Nephron (organoid): ENCODE measurements around the gene CPED1.
"Not testable (repeated sequence)": the region's sequence is repeated elsewhere in the genome, so short reads cannot be mapped to it uniquely, and the experiment has no call there.

Experiments
- H3K27ac Mint-ChIP-seq, 3 experiments: 2 replicates each; pipeline ENCODE4 v1.8.0; 2020; ENCODE audit warnings: mixed read lengths in 3 of 3, mild to moderate bottlenecking in 2 of 3, moderate library complexity in 1 of 3
- H3K27me3 Mint-ChIP-seq: 2 replicates; pipeline ENCODE4 v1.8.0; 2021; ENCODE audit warnings: low read depth, mild to moderate bottlenecking, moderate library complexity, mixed read lengths
- H3K36me3 Mint-ChIP-seq: 2 replicates; pipeline ENCODE4 v1.8.0; 2020; ENCODE audit warnings: low read depth, mixed read lengths
- H3K4me1 Mint-ChIP-seq: 2 replicates; pipeline ENCODE4 v1.8.0; 2020; ENCODE audit warnings: mixed read lengths
- H3K4me3 Mint-ChIP-seq, 3 experiments: 2 replicates each; pipeline ENCODE4 v1.8.0; 2020; ENCODE audit warnings: mild to moderate bottlenecking in 3 of 3, mixed read lengths in 3 of 3, moderate library complexity in 2 of 3
- H3K9me3 Mint-ChIP-seq: 2 replicates; pipeline ENCODE4 v1.8.0; 2020; ENCODE audit warnings: mixed read lengths
- CTCF ChIP-seq, 3 experiments: fragments of 200-600 bp; sonication (generic); IDR thresholded peaks; one replicate each; pipeline ENCODE4 v1.5.0; 2021; ENCODE audit warnings: antibody characterized with exemption in 3 of 3; ENCODE audit not compliant: unreplicated experiment in 3 of 3

Gene CPED1

GRCh38 chr7:121219026-121219425 is 230.5 kb downstream of the CPED1 start:
- no peak overlapping the region for H3K27ac Mint-ChIP-seq
- peaks cover 25% of the 10 kb centered on the region for H3K9me3 Mint-ChIP-seq
- no peak for TF ChIP-seq CTCF (IDR thresholded peaks at IDR 0.05; ENCODE audit: unreplicated experiment in 3 of 3)
- peaks cover 25% of the 10 kb centered on the region for H3K36me3 Mint-ChIP-seq
- H3K4me1 Mint-ChIP-seq = no peaks in the 10 kb centered on the region
- H3K27me3 Mint-ChIP-seq = no peaks in the 10 kb centered on the region
- no peak overlapping the region for H3K4me3 Mint-ChIP-seq

GRCh38 chr7:121221108-121221507 is 232.6 kb downstream of the CPED1 start:
- not testable (repeated sequence) for H3K4me1 Mint-ChIP-seq, H3K4me3 Mint-ChIP-seq, H3K27ac Mint-ChIP-seq, H3K27me3 Mint-ChIP-seq
- peaks cover 28% of the 10 kb centered on the region for H3K9me3 Mint-ChIP-seq
- peaks cover 28% of the 10 kb centered on the region for H3K36me3 Mint-ChIP-seq

GRCh38 chr7:121228779-121229178 is 240.3 kb downstream of the CPED1 start:
- H3K27ac Mint-ChIP-seq = no peak overlapping the region
- peaks cover 8% of the 10 kb centered on the region for H3K9me3 Mint-ChIP-seq

GRCh38 chr7:121235201-121235600 is 246.7 kb downstream of the CPED1 start:
- H3K27ac Mint-ChIP-seq = no peak overlapping the region
- H3K27me3 Mint-ChIP-seq = no peaks in the 10 kb centered on the region
- no peak for TF ChIP-seq CTCF (IDR thresholded peaks at IDR 0.05; ENCODE audit: unreplicated experiment in 3 of 3)
- H3K9me3 Mint-ChIP-seq = no peaks in the 10 kb centered on the region
- H3K4me3 Mint-ChIP-seq = no peak overlapping the region
- H3K4me1 Mint-ChIP-seq = no peaks in the 10 kb centered on the region
- H3K36me3 Mint-ChIP-seq = peaks cover 14% of the 10 kb centered on the region

More at GRCh38 chr7:121228779-121229178, 240.3 kb downstream of the CPED1 start:
- Mint-ChIP-seq H3K36me3 (peaks cover 17% of the 10 kb centered on the region), H3K4me1 (no peaks in the 10 kb centered on the region), H3K4me3 (no peak overlapping the region), H3K27me3 (no peaks in the 10 kb centered on the region)
- TF ChIP-seq CTCF (IDR thresholded peaks at IDR 0.05; ENCODE audit: unreplicated experiment in 3 of 3) = no peak

GRCh38 chr7:121237601-121238000 is 249.1 kb downstream of the CPED1 start:
- H3K4me3 Mint-ChIP-seq = no peak overlapping the region
- H3K36me3 Mint-ChIP-seq = peaks cover 19% of the 10 kb centered on the region
- no peaks in the 10 kb centered on the region for H3K9me3 Mint-ChIP-seq
- no peak overlapping the region for H3K27ac Mint-ChIP-seq
- no peak for TF ChIP-seq CTCF (IDR thresholded peaks at IDR 0.05; ENCODE audit: unreplicated experiment in 3 of 3)
- H3K4me1 Mint-ChIP-seq = no peaks in the 10 kb centered on the region
- peaks cover 3% of the 10 kb centered on the region for H3K27me3 Mint-ChIP-seq

GRCh38 chr7:121244120-121244870 is 255.8 kb downstream of the CPED1 start:
- peaks cover 3% of the 10 kb centered on the region for H3K27me3 Mint-ChIP-seq
- peaks cover 11% of the 10 kb centered on the region for H3K4me1 Mint-ChIP-seq
- H3K36me3 Mint-ChIP-seq = peaks cover 61% of the 10 kb centered on the region
- peaks cover 22% of the 10 kb centered on the region for H3K9me3 Mint-ChIP-seq
- no peak for TF ChIP-seq CTCF (IDR thresholded peaks at IDR 0.05; ENCODE audit: unreplicated experiment in 3 of 3)
- no peak overlapping the region for H3K4me3 Mint-ChIP-seq
- H3K27ac Mint-ChIP-seq = peak overlapping the region; percentile 25 to 78 (median 69)

- H3K27ac Mint-ChIP-seq, H3K4me1 Mint-ChIP-seq, H3K27me3 Mint-ChIP-seq, H3K4me3 Mint-ChIP-seq: not testable (repeated sequence)
- peaks cover 48% of the 10 kb centered on the region for H3K9me3 Mint-ChIP-seq
- H3K36me3 Mint-ChIP-seq = peaks cover 75% of the 10 kb centered on the region
Measured at GRCh38 chr7:121251367-121251766, 262.9 kb downstream of the CPED1 start.

GRCh38 chr7:121252523-121253235 is 264.2 kb downstream of the CPED1 start:
- Mint-ChIP-seq H3K9me3 (peaks cover 38% of the 10 kb centered on the region), H3K36me3 (peaks cover 68% of the 10 kb centered on the region)
- H3K4me1 Mint-ChIP-seq, H3K4me3 Mint-ChIP-seq, H3K27me3 Mint-ChIP-seq, H3K27ac Mint-ChIP-seq: not testable (repeated sequence)
